ENCODE measurements around the gene PCSK7.

Gene PCSK7

GRCh38 chr11:117230286-117230961, 1.4 kb downstream of the PCSK7 start:
- ATAC-seq, result peak; percentile 51 to 60

GRCh38 chr11:117229931-117230285, 2.0 kb downstream of the PCSK7 start:
- peak; percentile 1 for ATAC-seq

- no peak for ATAC-seq
Observed at GRCh38 chr11:117229411-117229810, 2.5 kb downstream of the PCSK7 start.

- ATAC-seq, result no peak
Observed at GRCh38 chr11:117228091-117228490, 3.8 kb downstream of the PCSK7 start.

GRCh38 chr11:117226388-117227385, 5.2 kb downstream of the PCSK7 start:
- peak; percentile 50 to 51 for ATAC-seq

- no peak for ATAC-seq
Observed at GRCh38 chr11:117225553-117226170, 6.2 kb downstream of the PCSK7 start.

- ATAC-seq, result no peak
Observed at GRCh38 chr11:117223741-117224689, 7.9 kb downstream of the PCSK7 start.

- ATAC-seq, result no peak
Observed at GRCh38 chr11:117222991-117223740, 8.7 kb downstream of the PCSK7 start.

GRCh38 chr11:117221775-117222517, 9.9 kb downstream of the PCSK7 start:
- ATAC-seq, result no peak

- ATAC-seq, result no peak
Observed at GRCh38 chr11:117220999-117221774, 10.7 kb downstream of the PCSK7 start.

- no peak for ATAC-seq
Observed at GRCh38 chr11:117220568-117220967, 11.3 kb downstream of the PCSK7 start.

- ATAC-seq, result no peak
Observed at GRCh38 chr11:117219995-117220394, 11.9 kb downstream of the PCSK7 start.

GRCh38 chr11:117219455-117219854, 12.4 kb downstream of the PCSK7 start:
- ATAC-seq, result no peak

GRCh38 chr11:117219001-117219400, 12.9 kb downstream of the PCSK7 start:
- no peak for ATAC-seq

- no peak for ATAC-seq
Observed at GRCh38 chr11:117218133-117218915, 13.5 kb downstream of the PCSK7 start.

- ATAC-seq, result no peak
Observed at GRCh38 chr11:117217141-117218084, 14.5 kb downstream of the PCSK7 start.

GRCh38 chr11:117214404-117215110, 17.3 kb downstream of the PCSK7 start:
- no peak for ATAC-seq

Measured in activated CD4-positive, CD25-positive, alpha-beta regulatory T cell treated with anti-CD3 and anti-CD28 coated beads, Interleukin-2, amount 50 U/mL, for 24 hours (primary cell).